ENCODE measurements around the gene KRTAP20-1.

Gene KRTAP20-1

GRCh38 chr21:30616125-30616524 is at the start of gene KRTAP20-1:
TSS of gene KRTAP20-1 (plus strand) at chr21:30616425. CDS start at chr21:30616455, 30 bp downstream.
- DNase-seq (ENCODE audit: extremely low read depth in 1 of 2, low read depth in 1 of 2) = no peak

GRCh38 chr21:30567617-30568016 is 48.6 kb upstream of the KRTAP20-1 start:
- no peak for DNase-seq (ENCODE audit: extremely low read depth in 1 of 2, low read depth in 1 of 2)

- DNase-seq (ENCODE audit: extremely low read depth in 1 of 2, low read depth in 1 of 2) = no peak
Observed at GRCh38 chr21:30577766-30578165, 38.5 kb upstream of the KRTAP20-1 start.

- no peak for DNase-seq (ENCODE audit: extremely low read depth in 1 of 2, low read depth in 1 of 2)
Observed at GRCh38 chr21:30579346-30579745, 36.9 kb upstream of the KRTAP20-1 start.

- no peak for DNase-seq (ENCODE audit: extremely low read depth in 1 of 2, low read depth in 1 of 2)
Observed at GRCh38 chr21:30580132-30580531, 36.1 kb upstream of the KRTAP20-1 start.

- DNase-seq (ENCODE audit: extremely low read depth in 1 of 2, low read depth in 1 of 2) = no peak
Observed at GRCh38 chr21:30582870-30583269, 33.4 kb upstream of the KRTAP20-1 start.

GRCh38 chr21:30590297-30590696 is 25.9 kb upstream of the KRTAP20-1 start, which contains the start of gene KRTAP22-2:
TSS of gene KRTAP22-2 (minus strand) at chr21:30590397.
- no peak for DNase-seq (ENCODE audit: extremely low read depth in 1 of 2, low read depth in 1 of 2)

- DNase-seq (ENCODE audit: extremely low read depth in 1 of 2, low read depth in 1 of 2) = no peak
Observed at GRCh38 chr21:30592140-30592539, 24.1 kb upstream of the KRTAP20-1 start, which contains the start of gene KRTAP6-3. TSS of gene KRTAP6-3 (plus strand) at chr21:30592440. CDS start at chr21:30592446, 6 bp downstream.

- DNase-seq (ENCODE audit: extremely low read depth in 1 of 2, low read depth in 1 of 2) = no peak
Observed at GRCh38 chr21:30598802-30599201, 17.4 kb upstream of the KRTAP20-1 start, which contains the start of gene KRTAP6-2. TSS of gene KRTAP6-2 (minus strand) at chr21:30598902. CDS start at chr21:30598874, 28 bp downstream.

- DNase-seq (ENCODE audit: extremely low read depth in 1 of 2, low read depth in 1 of 2) = no peak
Observed at GRCh38 chr21:30600787-30601186, 15.4 kb upstream of the KRTAP20-1 start, which contains the start of gene KRTAP22-1. TSS of gene KRTAP22-1 (plus strand) at chr21:30601087.

- DNase-seq (ENCODE audit: extremely low read depth in 1 of 2, low read depth in 1 of 2) = no peak
Observed at GRCh38 chr21:30605968-30606367, 10.3 kb upstream of the KRTAP20-1 start.

GRCh38 chr21:30612132-30612531 is 4.1 kb upstream of the KRTAP20-1 start:
- DNase-seq (ENCODE audit: extremely low read depth in 1 of 2, low read depth in 1 of 2) = no peak

- DNase-seq (ENCODE audit: extremely low read depth in 1 of 2, low read depth in 1 of 2) = no peak
Observed at GRCh38 chr21:30613836-30614235, 2.4 kb upstream of the KRTAP20-1 start, which contains the start of gene KRTAP6-1. TSS of gene KRTAP6-1 (minus strand) at chr21:30613930. CDS start at chr21:30613904, 26 bp downstream.

GRCh38 chr21:30615199-30615598 is 1.0 kb upstream of the KRTAP20-1 start:
- DNase-seq (ENCODE audit: extremely low read depth in 1 of 2, low read depth in 1 of 2) = no peak

GRCh38 chr21:30620080-30620479 is 3.9 kb downstream of the KRTAP20-1 start:
- DNase-seq (ENCODE audit: extremely low read depth in 1 of 2, low read depth in 1 of 2) = no peak

- DNase-seq (ENCODE audit: extremely low read depth in 1 of 2, low read depth in 1 of 2) = no peak
Observed at GRCh38 chr21:30620522-30620921, 4.3 kb downstream of the KRTAP20-1 start, which contains the start of gene KRTAP20-4. TSS of gene KRTAP20-4 (plus strand) at chr21:30620627.

GRCh38 chr21:30623362-30623761 is 7.1 kb downstream of the KRTAP20-1 start:
- DNase-seq (ENCODE audit: extremely low read depth in 1 of 2, low read depth in 1 of 2) = no peak

GRCh38 chr21:30625449-30626165 is 9.4 kb downstream of the KRTAP20-1 start:
- no peak for DNase-seq (ENCODE audit: extremely low read depth in 1 of 2, low read depth in 1 of 2)

- DNase-seq (ENCODE audit: extremely low read depth in 1 of 2, low read depth in 1 of 2) = no peak
Observed at GRCh38 chr21:30628109-30628508, 11.9 kb downstream of the KRTAP20-1 start.

- DNase-seq (ENCODE audit: extremely low read depth in 1 of 2, low read depth in 1 of 2) = no peak
Observed at GRCh38 chr21:30629200-30629599, 13.0 kb downstream of the KRTAP20-1 start.

GRCh38 chr21:30634906-30635305 is 18.7 kb downstream of the KRTAP20-1 start, which contains the start of gene KRTAP20-2:
TSS of gene KRTAP20-2 (plus strand) at chr21:30635206. CDS start at chr21:30635264, 58 bp downstream.
- no peak for DNase-seq (ENCODE audit: extremely low read depth in 1 of 2, low read depth in 1 of 2)

GRCh38 chr21:30638686-30639085 is 22.5 kb downstream of the KRTAP20-1 start:
- no peak for DNase-seq (ENCODE audit: extremely low read depth in 1 of 2, low read depth in 1 of 2)
